GM18499 (cell line): ENCODE measurements around the gene NCOA3.
"Not testable (repeated sequence)": the region's sequence is repeated elsewhere in the genome, so short reads cannot be mapped to it uniquely, and the experiment has no call there.

Experiments used
- ATAC-seq: cut with Tn5 transposase; IDR thresholded peaks from one replicate; pipeline ENCODE4 v1.9.1; 2021; ENCODE audit warnings: moderate number of reproducible peaks; ENCODE audit not compliant: insufficient read depth, unreplicated experiment

The NCOA3 gene

GRCh38 chr20:47466704-47467459, 34.8 kb upstream of the NCOA3 start:
- no peak for ATAC-seq

- ATAC-seq, result no peak
Observed at GRCh38 chr20:47468290-47469050, 33.2 kb upstream of the NCOA3 start.

GRCh38 chr20:47475419-47476044, 26.2 kb upstream of the NCOA3 start:
- no peak for ATAC-seq

- no peak for ATAC-seq
Observed at GRCh38 chr20:47476452-47476851, 25.2 kb upstream of the NCOA3 start.

- no peak for ATAC-seq
Observed at GRCh38 chr20:47479093-47479492, 22.6 kb upstream of the NCOA3 start.

- ATAC-seq, result no peak
Observed at GRCh38 chr20:47479506-47479905, 22.2 kb upstream of the NCOA3 start.

DNA sequence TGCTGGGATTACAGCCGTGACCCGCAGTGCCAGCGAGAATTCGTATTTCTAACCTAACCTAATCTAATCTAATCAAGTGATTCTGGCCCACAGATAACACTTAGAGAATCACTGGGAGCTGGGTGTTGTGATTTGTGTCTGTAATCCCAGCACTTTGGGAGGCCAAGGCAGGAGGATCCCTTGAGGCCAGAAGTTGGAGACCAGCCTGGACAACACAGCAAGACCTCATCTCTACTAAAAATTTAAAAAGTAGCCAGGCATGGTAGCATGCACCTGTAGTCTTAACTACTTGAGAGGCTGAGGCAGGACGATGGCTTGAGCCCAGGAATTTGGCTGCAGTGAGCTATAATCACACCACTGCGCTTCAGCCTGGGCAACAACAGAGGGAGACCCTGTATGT, 21.4 kb upstream of the NCOA3 start:
- no peak for ATAC-seq

- no peak for ATAC-seq
Observed at GRCh38 chr20:47480705-47481104, 21.0 kb upstream of the NCOA3 start.

- ATAC-seq, result no peak
Observed at GRCh38 chr20:47481330-47482216, 20.1 kb upstream of the NCOA3 start.

- ATAC-seq, result no peak
Observed at GRCh38 chr20:47482705-47483104, 19.0 kb upstream of the NCOA3 start.

DNA sequence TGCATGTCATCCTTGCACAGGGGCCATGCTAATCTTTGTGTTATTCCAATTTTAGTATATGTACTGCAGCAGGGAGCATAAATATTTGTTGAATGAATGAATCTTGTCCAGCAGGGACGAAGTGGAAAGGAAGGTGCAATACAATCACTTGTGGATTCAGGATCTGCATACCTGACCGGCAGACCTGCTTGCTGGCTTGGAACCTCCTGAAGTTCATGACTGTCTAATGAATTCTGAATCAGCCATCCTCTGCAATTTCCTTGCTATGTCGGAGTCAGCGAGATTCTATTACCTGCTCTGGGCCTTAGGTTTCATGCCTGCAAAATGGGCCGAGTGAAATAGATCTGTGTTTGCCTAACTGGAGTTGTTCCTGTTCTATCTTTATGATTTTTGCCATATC, 17.4 kb upstream of the NCOA3 start:
- ATAC-seq, result no peak

GRCh38 chr20:47487175-47487917, 14.3 kb upstream of the NCOA3 start:
- ATAC-seq, result peak; percentile 58

DNA sequence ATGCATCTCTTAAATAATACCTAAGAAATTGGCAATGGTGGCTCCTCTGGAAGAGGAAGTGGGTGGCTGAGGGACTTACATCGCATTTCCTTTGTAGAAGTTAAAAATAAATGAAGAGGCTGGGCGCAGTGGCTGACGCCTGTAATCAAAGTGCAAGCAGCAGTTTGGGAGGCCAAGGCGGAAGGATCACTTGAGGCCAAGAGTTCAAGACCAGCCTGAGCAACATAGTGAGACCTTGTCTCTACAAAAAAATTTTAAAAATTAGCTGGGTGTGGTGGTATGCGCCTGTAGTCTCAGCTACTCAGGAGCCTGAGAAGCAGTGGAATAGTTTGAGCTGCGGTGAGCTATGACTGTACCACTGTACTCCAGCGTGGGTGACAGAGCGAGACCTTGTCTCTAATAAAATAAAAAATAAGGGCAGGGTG, 12.2 kb upstream of the NCOA3 start:
- no peak for ATAC-seq

- no peak for ATAC-seq
Observed at GRCh38 chr20:47490795-47491194, 10.9 kb upstream of the NCOA3 start.

DNA sequence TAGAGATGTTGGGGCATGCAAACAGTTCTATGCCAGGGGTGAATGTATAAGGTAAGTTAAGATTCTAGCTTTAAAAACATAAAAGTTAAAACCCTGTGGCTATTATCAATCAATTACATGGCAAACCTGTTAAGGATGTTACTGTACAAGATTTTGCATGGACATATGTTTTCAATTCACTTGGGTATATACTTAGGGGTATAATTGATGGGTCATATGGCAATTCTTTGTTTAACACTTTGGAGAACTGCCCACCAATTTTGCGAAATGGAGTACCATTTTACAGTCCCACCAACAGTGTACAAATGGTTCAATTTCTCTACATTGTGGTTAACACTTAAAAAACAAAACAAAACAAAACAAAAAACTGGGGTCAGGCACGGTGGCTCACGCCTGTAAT, 9.4 kb upstream of the NCOA3 start:
- ATAC-seq, result no peak

GRCh38 chr20:47493175-47493962, 8.3 kb upstream of the NCOA3 start:
- ATAC-seq, result no peak

GRCh38 chr20:47493963-47494293, 7.8 kb upstream of the NCOA3 start:
- no peak for ATAC-seq

DNA sequence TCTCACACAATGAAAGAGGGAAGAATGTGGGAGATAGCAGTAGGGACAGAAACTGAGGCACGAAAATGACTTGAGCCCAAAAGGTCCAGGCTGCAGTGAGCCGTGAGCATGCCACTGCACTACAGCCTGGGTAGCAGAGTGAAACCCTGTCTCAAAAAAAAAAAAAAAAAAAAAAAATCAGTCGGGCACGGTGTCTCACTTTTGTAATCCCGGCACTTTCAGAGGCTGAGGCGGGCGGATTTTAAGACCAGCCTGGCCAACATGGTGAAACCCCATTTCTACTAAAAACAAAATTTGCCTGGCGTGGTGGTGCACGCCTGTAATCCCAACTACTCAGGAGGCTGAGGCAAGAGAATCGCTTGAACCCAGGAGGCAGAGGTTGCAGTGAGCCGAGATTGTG, 7.1 kb upstream of the NCOA3 start:
- ATAC-seq, result not testable (repeated sequence)

- ATAC-seq, result no peak
Observed at GRCh38 chr20:47496118-47496517, 5.6 kb upstream of the NCOA3 start.
